ENCODE data around the gene APOBEC4.

DNA sequence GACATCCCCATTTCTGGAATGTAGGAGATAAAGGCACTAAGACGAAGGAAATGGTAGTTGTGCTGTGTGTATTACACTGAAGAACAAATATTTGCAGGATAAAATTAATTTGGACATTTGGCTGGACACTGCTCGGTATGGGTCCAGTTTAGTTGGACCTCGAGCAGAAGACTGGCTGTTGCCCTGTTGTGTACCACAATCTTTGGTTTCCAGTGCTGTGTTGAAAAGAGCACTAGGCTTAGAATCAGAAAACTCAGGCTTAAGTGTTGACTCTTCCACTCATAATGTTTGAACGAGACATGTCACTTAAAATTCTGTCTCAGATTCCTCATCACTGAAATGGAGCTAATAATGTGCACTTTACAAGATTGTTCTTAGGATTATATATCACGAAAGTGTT is 16.3 kb downstream of the APOBEC4 start:
- TF ChIP-seq, protein P1, sequence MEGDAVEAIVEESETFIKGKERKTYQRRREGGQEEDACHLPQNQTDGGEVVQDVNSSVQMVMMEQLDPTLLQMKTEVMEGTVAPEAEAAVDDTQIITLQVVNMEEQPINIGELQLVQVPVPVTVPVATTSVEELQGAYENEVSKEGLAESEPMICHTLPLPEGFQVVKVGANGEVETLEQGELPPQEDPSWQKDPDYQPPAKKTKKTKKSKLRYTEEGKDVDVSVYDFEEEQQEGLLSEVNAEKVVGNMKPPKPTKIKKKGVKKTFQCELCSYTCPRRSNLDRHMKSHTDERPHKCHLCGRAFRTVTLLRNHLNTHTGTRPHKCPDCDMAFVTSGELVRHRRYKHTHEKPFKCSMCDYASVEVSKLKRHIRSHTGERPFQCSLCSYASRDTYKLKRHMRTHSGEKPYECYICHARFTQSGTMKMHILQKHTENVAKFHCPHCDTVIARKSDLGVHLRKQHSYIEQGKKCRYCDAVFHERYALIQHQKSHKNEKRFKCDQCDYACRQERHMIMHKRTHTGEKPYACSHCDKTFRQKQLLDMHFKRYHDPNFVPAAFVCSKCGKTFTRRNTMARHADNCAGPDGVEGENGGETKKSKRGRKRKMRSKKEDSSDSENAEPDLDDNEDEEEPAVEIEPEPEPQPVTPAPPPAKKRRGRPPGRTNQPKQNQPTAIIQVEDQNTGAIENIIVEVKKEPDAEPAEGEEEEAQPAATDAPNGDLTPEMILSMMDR (IDR thresholded peaks at IDR 0.05) = no peak
- TF ChIP-seq POLR2A (IDR thresholded peaks at IDR 0.05) = no peak
- TF ChIP-seq EP300 (IDR thresholded peaks at IDR 0.05) = no peak
- TF ChIP-seq POLR2AphosphoS5 (IDR thresholded peaks at IDR 0.05) = no peak
